ENCODE data around the gene SYN1.
A peak's percentile ranks its signal among the peaks of the same experiment; 100 is the strongest.

GRCh38 chrX:47540754-47541538, 78.7 kb downstream of the SYN1 start:
- peak; percentile 44 for TF ChIP-seq CTCF (IDR thresholded peaks at IDR 0.05; ENCODE audit: low read depth, low read length)
- TF ChIP-seq, protein P1, sequence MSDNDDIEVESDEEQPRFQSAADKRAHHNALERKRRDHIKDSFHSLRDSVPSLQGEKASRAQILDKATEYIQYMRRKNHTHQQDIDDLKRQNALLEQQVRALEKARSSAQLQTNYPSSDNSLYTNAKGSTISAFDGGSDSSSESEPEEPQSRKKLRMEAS (IDR thresholded peaks at IDR 0.05; ENCODE audit: low read depth, low read length), result no peak

All from NB4 (cell line).